LNCaP clone FGC (cell line): Measurements from ENCODE around the gene TENT4A.

ENCODE experiments used
- DNase-seq: peaks from one replicate; pipeline ENCODE4 v3.0.0-alpha.2; 2011; ENCODE audit warnings: low read depth
- H3K4me3 ChIP-seq: 2 replicates; pipeline ENCODE4 v1.5.1; 2011; ENCODE audit warnings: mild to moderate bottlenecking, low read depth, low read length, control low read depth
- CTCF ChIP-seq: IDR thresholded peaks from 2 replicates; pipeline ENCODE4 v1.5.1; 2012; ENCODE audit warnings: mild to moderate bottlenecking; ENCODE audit not compliant: control insufficient read depth, insufficient read depth; ENCODE audit errors: extremely low read depth

The TENT4A gene

GRCh38 chr5:6730807-6731206, 17.6 kb downstream of the TENT4A start:
- TF ChIP-seq CTCF, result no peak
- H3K4me3 ChIP-seq, result no peak overlapping the region
- no peak for DNase-seq

- no peak for TF ChIP-seq CTCF
- no peak for DNase-seq
- no peak overlapping the region for H3K4me3 ChIP-seq
Measured at GRCh38 chr5:6731465-6732237, 18.4 kb downstream of the TENT4A start.

DNA sequence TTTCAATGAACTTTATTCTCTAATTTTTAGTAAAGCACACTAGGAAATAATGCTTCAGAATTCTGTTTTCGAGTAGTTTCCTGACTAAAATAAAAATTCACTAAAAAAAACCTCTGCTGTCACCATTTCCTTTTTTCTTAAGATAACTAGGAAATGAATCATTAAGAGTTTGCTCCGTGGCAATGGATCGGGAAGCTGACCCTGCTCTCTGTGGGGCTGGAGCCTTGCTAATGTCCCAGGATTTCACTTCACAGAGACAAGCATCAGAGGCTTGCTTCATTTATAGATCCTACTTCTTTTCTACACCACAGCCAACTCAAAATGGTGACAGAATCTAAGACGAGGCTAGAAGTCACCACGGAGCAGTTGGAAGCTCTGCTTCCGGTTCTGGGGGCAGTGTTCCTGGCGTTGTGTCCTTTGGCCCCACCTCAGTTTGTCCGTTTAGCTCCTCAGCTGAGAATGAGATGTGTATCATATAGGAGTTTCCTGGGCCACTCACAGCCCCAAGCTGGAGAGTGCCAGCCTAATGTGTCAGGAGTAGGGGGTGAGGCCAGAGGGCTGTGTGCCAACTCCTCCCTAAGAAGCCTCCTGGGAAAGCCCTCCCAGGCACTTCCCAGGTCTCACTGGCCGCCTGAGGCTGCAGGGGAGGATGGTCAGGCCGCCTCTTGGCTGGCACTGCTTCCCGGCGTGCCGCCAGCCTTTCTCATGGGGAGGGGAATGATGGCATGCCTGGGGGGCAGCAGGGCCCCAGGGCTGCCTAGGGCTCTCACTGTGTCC, 19.6 kb downstream of the TENT4A start:
- DNase-seq, result no peak
- TF ChIP-seq CTCF, result no peak
- H3K4me3 ChIP-seq, result no peak overlapping the region

DNA sequence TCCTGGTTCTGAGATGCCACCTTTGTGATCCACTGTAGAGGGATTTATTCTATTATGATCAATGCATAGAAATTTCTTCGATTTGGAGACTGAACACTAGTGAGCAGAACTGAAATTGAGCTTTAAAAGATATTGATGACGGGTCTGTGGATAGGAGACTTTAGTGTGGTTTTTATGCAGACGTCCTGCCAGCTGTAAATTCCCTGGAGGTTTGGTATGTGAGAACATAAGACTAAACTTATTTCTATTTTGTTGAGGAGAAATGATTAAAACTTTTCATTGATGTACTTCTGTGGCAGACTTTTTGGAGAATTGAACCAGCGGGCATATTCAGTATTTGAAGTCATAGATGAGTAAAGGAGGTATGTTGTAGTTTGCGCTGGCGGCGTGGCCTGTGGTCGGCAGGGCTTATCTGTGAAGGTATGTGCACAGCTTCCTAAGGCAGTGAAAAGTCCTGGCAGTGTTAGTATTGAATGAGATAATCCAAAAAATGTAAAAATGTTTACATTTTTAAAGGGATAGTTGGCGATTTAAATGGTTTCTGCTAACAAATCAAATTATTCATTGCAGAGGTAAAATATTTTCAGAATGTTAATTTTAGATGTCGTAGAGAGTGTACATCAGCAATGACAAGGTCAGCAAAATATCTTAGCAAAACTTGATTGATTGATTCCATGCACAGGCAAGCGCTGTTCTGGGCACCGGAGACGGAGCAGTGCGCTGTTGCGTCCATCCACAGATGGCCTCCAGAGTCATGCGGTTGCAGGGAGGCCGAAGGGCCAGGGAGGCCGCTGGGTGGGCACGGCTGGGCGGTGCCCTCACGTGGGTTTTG, 20.4 kb downstream of the TENT4A start:
- DNase-seq, result no peak
- H3K4me3 ChIP-seq, result no peak overlapping the region
- no peak for TF ChIP-seq CTCF

DNA sequence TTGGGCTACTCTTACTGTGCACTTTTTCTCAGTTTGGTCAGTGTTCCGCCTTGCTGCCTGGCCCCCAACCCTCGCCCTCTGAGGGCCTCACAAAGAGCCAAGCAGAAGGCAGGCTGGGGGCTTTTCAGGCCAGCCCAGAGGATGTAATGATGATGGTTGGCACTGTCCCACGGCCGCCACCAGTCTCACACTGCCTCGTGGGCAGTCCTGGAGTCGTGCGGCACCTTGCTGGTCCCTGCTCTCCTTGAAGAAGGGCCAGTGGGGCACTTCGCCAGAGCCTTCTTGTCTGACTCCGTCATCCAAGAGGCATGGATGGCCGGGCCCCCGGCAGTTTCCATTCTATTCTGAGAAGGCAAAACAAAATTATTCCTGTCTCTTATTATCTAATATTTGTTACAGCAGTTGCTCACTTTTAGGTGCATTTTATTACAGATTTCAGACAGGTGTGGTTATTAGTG, 21.0 kb downstream of the TENT4A start:
- DNase-seq, result no peak
- no peak for TF ChIP-seq CTCF
- no peak overlapping the region for H3K4me3 ChIP-seq

DNA sequence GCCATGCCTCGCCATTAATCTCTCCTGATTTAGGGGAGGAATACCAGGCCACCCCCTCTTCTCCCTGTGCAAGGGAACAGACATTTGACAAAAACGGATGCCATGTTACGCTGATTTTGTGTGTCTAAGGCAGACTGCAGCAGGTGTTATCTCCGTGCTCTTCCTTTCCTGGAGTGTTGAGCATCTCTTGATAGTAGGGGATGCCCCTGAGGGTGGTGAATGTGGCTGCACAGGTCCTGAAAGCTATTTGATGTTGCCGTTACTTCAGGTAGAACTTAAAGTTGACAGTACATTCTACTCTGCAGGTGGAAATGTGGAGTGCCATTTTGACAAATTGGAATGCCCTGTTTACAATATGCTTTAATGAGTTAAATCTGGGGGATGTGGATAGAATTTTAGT, 21.5 kb downstream of the TENT4A start:
- no peak for DNase-seq
- H3K4me3 ChIP-seq, result no peak overlapping the region
- no peak for TF ChIP-seq CTCF
